NK-92 (cell line): Measurements from ENCODE around the gene INHBA.

Source experiments
- DNase-seq: peaks from one replicate; lab custom pipeline; 2025; ENCODE audit not compliant: unreplicated experiment; lab: John Stamatoyannopoulos, UW

Gene INHBA

DNA sequence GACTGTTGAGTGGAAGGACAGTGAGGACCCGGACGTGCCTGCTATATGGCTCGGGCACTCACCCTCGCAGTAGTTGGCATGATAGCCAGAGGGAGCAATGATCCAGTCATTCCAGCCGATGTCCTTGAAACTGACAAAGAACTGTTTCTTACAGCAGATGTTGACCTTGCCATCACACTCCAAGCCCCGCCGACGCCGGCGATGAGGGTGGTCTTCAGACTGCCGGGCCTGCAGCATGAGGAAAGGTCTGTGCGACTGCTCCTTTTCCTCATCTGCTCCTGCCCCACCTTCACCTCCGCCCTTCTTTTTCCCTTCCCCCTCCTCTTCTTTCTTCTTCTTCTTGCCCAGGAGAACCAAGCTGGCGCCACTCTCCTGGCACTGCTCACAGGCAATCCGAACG lies 13.1 kb downstream of the INHBA start:
- DNase-seq: no peak

DNA sequence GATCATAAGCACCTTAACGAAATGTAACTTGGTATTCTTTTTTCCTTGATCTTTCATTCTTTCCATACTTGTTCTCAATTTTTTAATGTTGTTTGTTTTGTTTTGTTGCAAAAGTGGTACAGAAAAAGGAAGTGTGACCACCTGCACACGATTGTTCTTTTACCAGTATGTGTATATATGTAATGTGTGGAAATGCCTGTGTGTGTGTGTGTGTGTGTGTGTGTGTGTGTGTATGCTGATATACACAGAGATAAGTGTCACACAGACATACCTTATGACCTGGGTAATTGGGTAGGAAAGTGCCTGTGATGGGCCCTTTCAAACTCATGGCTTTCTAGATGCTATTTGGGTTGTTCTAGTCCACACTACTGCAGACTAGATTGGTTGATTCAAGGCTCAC lies 14.0 kb downstream of the INHBA start:
- DNase-seq: no peak

DNA sequence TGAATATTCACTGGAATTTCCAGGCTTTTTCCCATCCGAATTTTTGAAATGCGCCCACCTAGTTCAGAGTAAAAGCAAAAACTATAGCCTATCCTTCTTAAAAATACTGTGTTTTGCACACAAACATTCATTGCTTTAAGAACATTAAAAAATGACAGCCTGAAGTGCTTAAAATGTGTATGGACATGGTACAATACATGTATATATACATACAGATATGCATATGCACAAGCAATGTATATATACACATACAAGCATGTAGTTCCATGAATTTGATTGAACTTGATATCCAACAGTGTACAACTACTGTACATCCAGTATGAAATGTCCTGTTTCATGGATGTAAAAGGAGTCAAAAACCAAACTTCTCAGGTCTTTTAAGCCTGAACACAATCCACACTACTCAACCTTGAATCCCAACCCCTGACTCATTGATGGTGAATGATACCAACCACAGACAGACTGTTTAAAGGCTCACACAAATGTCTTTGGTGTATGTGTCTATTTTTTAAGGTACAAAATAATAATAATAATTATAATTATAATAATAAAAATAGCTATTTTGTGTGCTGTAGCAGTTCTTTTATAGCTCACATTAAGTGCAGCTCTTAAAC lies 14.8 kb downstream of the INHBA start:
- DNase-seq: no peak

DNA sequence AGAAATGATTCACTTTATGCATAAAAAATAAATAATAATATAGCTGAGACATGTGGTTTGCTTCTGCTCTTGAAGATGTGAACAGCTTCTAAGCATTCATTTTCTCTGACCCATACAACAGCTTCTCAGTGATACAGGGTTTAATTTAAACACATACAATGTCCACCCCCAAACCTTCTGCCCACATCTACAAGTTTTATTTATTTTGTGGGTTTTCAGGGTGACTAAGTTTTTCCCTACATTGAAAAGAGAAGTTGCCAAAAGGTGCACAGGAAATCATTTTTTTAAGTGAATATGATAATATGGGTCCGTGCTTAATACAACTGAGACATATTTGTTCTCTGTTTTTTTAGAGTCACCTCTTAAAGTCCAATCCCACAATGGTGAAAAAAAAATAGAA lies 17.2 kb downstream of the INHBA start:
- DNase-seq: no peak

DNA sequence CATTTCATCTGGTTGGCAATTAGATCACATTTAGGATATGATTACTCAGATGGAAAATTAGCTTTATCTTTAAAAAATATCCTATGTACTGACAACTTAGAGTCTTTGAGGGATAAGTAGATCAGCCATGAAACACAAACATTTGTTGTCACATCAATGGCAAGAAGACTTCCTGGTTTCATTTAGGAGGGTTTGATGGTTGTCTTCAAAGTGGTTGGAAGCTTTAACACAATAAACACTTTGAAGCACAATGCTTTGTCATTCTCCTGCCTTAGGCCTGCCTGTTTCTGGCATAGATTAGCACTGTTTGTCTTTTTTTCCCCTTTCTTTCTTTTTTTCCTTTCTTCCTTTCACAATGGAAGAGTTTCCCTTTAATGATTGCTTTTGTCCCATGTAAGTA lies 20.5 kb downstream of the INHBA start:
- DNase-seq: no peak

DNA sequence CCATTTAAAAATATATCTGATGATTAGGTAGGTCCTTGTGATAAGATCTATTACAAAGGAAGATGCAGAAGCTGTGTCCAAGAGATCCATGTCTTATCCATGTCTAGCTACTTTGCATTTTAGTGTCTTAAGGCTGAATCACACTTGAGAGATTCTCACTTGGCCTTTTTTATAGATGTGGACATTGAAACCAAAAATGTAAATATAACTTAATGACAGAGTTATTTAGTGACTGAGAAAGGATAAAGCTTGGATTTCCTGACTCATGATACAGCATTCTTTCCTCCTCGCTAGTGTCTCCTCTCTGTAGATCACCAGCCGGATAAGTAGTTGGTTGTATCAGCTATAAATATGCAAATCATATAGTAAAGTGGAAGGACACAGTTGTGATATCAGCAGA lies 23.3 kb downstream of the INHBA start:
- no peak for DNase-seq

DNA sequence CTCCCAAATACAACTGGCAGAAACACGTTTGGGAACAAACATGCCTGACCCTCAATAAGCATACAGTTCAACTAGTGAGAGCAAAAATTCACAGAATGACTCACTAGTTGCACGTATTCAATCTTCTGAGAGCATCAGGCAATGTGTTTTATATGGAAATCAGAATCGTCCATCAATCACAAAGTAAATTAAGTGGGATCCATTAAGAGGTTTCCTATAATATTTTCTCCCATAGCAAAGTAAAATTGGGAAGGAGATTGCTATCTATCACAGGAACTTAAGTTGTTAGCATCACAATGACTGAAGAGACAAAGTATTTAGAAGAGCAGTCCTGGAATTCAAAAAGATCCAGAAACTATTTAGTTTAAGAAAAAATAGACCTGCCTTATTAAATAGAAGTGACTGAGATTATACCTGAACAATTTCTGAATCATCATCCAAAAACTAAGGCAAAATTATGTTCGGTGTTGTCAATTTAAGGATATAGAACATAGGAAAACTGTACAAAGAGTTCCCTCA lies 28.3 kb downstream of the INHBA start:
- no peak for DNase-seq

DNA sequence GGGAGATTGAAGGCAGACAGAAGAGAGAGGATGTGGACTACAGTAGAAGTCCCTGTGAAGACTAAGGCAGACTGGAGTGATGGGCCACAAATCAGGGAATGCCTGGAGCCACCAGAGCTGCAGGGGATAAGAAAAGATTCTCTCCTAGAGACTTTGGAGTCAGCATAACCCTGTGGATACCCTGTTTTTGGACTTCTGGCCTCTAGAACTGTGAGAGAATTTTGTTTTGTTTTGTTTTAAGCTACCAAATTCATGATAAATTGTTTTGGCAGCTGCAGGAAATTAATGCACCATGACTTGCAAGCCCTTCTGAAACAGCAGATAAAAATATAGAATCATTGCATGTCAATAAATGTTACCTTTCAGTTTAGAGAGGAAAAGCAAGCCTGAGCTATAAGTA lies 41.3 kb downstream of the INHBA start:
- DNase-seq: no peak

DNA sequence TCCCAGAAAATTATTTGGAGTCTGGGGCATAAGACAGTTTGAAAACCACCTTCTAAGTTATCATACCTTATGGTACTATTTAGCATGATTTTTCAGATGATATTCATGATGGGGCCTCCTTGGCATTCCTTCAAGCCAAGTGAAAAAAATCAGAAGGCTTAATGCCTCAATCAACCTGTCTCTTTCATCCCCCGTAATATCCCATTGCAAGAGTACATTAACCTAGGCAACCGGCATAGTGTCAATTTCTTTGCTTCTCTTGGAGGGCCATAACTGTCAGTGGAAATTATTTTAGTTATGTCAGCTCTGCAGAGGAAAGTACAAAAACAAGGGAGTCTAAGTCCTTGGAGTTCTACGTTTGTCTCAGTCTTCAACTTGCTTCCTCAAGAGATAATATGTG lies 43.4 kb downstream of the INHBA start:
- no peak for DNase-seq

DNA sequence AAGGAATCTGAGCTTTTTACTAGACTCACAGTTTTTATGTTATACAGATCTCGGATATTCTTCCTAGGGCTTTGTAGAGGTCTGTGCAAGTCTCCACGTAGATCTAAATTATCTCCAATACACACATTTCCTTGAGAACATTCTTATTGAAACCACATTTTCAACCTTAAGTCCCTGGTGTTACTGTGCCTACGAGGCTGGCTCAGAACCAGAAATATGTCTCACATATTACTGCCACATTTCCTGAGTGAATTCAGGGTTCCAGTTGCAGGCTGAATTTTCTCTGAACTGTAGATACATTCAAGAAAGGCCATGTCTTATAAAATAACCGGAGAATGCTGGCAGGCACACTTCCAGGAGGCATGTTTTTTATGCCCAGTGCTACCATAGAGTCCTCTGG lies 46.5 kb downstream of the INHBA start:
- DNase-seq: no peak

DNA sequence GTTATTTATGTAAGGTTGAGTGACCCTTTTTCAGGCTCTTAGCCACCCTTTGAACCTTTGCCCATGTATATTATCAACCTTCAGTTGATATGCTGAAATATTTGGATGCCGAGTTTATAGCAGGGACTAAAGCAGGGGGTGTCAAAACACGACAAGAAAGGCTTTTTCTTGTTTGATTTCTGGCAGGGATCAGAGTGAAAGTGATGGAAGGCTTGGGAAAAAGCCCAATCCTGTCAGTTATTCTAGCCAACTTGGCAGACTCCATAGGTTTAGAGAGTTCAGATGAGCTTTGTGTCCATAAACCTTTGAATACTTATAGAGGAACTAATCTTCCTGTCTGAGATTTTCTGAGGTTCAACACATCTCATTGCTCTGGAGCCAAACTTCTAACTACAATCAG lies 47.5 kb downstream of the INHBA start:
- DNase-seq: no peak

DNA sequence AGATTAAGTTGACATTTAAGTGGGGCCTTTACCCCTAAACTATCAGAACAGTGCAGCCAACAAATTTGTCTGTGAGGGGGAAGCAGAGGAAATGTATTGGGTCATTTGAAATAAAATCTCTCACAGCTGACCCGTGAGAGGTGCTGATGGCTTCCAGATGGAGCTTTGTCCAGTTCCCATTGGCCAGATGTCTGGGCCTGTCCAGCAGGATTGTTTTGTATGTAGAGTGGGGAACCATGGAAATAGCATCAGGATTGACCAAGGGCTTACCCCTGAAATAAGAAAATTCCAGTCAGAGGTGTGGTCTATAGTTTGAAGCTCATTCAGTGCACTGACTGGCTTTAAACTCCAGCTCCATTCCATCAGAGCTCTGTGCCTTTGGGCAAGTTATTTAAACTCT lies 50.6 kb downstream of the INHBA start:
- no peak for DNase-seq

DNA sequence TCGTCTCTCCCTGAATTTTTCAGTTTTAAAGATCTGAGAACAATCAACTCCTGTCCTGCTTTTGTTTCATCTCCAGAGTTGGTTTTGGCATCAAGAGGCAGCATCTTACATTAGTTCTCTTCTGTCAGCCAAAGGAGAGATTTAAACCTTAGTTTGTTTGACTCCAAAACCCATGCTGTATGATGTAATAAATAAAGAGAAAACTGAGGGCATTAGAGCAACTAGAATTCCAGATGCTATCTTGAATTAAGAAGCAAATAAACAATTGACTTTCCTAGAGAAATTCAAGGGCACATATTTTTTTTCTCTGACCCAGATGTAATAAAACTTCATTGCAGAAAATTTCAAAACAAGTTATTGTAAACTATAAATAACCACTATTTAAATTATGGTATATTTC lies 54.4 kb downstream of the INHBA start:
- DNase-seq: no peak

DNA sequence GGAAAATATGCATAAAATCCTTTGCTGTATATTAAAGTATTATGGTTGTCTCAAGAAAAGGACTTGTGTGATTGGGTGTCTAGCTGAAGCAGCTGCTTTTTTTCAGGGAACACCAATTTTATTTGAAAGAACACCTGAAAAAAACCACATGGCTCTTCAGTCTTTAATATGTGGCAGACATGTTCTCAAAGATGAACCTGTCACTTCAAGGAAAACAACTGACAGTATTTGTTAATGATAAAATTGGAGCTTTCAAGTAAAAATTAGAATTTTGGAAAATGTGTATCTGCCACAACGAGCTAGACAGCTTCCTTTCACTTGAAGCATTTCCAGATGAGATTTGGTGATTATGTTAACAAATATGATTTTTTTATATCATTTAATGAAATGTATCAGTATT lies 59.3 kb downstream of the INHBA start:
- no peak for DNase-seq

DNA sequence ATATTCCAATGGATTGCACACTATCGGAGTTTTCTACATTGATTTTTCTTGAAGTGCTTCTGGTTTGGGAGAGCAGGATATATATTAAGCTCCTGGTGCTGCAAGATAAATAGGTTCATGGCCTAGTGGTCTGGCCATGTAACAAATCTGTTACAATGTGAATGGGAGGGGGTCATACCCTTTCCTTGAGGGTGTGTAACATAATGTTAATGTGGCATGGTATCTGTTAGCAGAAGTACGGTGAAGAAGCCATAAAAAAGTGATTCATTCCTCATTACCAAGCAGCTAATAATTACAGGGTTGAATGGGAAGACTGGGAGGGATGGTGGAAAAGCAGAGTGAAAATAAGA lies 61.2 kb downstream of the INHBA start:
- no peak for DNase-seq

DNA sequence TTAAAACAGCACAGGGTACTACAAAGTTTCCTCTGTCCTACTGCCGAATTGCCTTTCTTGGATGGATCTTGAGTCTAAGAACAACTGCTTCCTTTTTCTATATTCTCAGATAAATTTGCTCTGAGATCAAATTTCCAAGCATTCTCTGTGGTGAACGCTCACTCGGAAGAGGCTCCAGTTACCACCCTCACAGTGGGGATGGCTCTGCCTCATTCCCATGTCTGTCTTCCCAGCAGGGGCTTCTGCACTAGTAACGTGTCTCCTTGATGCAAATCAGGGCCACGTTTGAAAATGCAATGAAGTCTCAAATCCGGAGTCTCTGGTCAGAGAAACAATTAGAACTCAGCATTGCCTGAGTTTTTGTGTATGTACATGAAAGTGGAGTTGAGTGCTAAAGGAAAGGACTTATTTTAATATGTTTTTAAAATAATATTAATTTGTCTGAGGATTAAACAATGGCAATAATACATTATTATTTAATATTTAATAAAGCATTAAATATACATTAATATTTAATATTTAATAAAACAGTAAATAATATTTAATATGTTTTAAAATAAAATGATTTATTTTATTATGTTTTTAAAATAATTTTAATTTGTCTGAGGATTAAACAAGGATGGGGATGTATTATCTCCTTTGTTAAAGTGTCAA lies 61.8 kb downstream of the INHBA start:
- no peak for DNase-seq

DNA sequence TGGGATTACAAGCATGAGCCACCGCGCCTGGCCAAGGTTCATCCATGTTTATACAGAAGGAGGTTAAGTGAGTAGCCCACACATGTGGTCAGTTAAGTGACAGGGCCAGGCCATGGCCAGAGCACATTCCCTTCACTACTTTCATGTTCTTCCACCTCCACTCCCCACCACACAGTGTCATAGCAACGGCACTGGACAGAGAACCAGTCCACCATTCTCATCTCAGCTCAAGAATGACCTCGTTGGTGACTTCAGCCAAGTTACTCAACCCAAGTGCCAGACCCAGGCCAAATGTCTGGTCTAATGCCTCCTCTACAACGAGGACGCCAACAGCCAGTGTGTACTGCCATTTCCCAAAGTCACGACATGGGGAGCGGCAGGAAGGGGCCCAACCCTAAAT lies 62.4 kb downstream of the INHBA start:
- DNase-seq: no peak

DNA sequence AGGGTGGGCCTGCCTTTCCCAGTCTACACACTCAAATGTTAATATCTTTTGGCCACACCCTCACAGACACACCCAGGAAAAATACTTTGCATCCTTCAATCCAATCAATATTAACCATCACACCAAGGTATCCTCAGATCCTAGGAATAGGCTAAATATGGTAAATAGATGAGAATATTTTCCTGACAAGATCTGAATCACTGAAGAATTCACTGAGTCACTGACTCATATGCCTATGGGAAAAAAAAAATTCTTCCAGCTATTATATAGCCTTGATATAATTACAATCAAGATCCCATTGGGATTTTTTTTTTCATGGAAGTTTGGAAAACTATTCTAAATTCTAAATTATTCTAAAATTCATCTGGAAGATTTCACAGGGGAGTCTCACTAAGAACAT lies 65.8 kb downstream of the INHBA start:
- no peak for DNase-seq
